ENCODE results near the gene DTNA. TPM values are rescaled to one million over a fixed set of nuclear protein-coding genes. Genes with fewer than 3 reads are reported as not detected.

DTNA gene
- total RNA-seq, 1 donor = 10.1 TPM

- Histone ChIP-seq H3K27me3 (ENCODE audit: insufficient read depth, low read length) (no peaks in the 10 kb centered on the region), H3K4me3 (ENCODE audit: insufficient read depth, low read length) (no peak overlapping the region)
- no peak for DNase-seq (ENCODE audit: insufficient read length, low spot score, missing footprints)
Measured at GRCh38 chr18:34691614-34692013, 18.5 kb upstream of the DTNA start.

DNA sequence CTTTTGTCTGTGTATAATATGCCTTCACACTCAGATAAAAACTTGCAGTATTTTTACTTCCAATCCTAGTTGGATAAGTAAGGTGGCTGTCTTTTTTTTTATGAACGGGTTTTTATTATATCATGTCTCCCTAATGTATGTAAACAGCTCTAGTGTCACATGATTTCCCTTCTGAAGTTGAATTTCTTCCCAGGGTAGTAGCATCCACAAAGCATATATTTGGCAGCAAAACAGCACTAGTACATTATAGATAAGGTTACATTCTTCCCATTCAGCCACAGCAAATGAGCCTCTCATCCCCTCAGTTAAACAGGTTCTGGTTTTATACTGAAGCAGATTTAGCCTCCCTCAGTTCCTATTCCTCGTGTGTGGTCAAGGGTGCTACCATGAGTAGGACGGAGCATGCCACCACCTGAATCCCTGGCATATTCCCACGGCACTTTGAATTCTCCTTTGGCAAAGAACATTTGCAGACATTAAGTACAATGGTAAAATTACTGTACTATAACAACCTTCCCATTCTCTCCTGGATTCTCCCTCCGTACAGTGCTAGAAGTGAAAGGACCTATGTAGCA lies 15.4 kb upstream of the DTNA start:
- no peak overlapping the region for H3K27ac ChIP-seq (ENCODE audit: low read depth, low read length)
- H2AFZ ChIP-seq (ENCODE audit: low read length) = no peak overlapping the region
- H3K4me3 ChIP-seq (ENCODE audit: insufficient read depth, low read length) = no peak overlapping the region
- H3K4me1 ChIP-seq (ENCODE audit: insufficient read depth, low read length) = no peaks in the 10 kb centered on the region
- H3K36me3 ChIP-seq (ENCODE audit: insufficient read depth, low read length) = no peaks in the 10 kb centered on the region
- H4K20me1 ChIP-seq (ENCODE audit: insufficient read depth, low read length) = no peaks in the 10 kb centered on the region
- no peak overlapping the region for H3K4me2 ChIP-seq (ENCODE audit: insufficient read depth, low read length)
- H3K27me3 ChIP-seq (ENCODE audit: insufficient read depth, low read length) = no peaks in the 10 kb centered on the region
- no peaks in the 10 kb centered on the region for H3K79me2 ChIP-seq (ENCODE audit: insufficient read depth, low read length)
- H3K9me3 ChIP-seq (ENCODE audit: low read depth, low read length) = no peaks in the 10 kb centered on the region
- TF ChIP-seq, protein P1, sequence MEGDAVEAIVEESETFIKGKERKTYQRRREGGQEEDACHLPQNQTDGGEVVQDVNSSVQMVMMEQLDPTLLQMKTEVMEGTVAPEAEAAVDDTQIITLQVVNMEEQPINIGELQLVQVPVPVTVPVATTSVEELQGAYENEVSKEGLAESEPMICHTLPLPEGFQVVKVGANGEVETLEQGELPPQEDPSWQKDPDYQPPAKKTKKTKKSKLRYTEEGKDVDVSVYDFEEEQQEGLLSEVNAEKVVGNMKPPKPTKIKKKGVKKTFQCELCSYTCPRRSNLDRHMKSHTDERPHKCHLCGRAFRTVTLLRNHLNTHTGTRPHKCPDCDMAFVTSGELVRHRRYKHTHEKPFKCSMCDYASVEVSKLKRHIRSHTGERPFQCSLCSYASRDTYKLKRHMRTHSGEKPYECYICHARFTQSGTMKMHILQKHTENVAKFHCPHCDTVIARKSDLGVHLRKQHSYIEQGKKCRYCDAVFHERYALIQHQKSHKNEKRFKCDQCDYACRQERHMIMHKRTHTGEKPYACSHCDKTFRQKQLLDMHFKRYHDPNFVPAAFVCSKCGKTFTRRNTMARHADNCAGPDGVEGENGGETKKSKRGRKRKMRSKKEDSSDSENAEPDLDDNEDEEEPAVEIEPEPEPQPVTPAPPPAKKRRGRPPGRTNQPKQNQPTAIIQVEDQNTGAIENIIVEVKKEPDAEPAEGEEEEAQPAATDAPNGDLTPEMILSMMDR (IDR thresholded peaks at IDR 0.05; ENCODE audit: extremely low read depth, low read depth, low read length) = no peak
- no peak for DNase-seq (ENCODE audit: insufficient read length, low spot score, missing footprints)

More at GRCh38 chr18:34691614-34692013, 18.5 kb upstream of the DTNA start:
- Histone ChIP-seq H3K36me3 (ENCODE audit: insufficient read depth, low read length) (no peaks in the 10 kb centered on the region), H3K79me2 (ENCODE audit: insufficient read depth, low read length) (no peaks in the 10 kb centered on the region), H2AFZ (ENCODE audit: low read length) (no peak overlapping the region), H3K4me2 (ENCODE audit: insufficient read depth, low read length) (no peak overlapping the region), H3K27ac (ENCODE audit: low read depth, low read length) (no peak overlapping the region), H3K4me1 (ENCODE audit: insufficient read depth, low read length) (no peaks in the 10 kb centered on the region), H3K9me3 (ENCODE audit: low read depth, low read length) (no peaks in the 10 kb centered on the region), H4K20me1 (ENCODE audit: insufficient read depth, low read length) (no peaks in the 10 kb centered on the region)
- TF ChIP-seq, protein P1 (IDR thresholded peaks at IDR 0.05; ENCODE audit: extremely low read depth, low read depth, low read length) = no peak

DNA sequence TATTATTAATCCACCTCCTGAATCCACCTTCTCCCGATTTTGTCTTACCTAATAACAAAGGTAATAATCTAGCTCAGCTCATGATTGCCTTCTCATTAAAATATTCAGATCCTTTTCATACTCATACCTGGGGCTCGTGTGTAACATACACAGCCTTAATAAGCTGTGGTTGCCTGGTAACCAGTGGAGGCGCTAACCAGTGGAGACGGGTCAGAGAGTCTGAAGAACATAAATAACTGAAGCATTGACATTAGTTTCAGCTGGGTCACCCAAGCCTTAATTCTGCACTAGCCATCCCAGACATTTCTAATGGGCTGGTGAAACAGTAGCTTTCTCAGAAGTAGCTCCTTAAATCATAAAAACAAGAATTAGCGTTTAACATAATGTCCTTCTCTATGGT lies 14.8 kb upstream of the DTNA start:
- TF ChIP-seq, protein P1 (IDR thresholded peaks at IDR 0.05; ENCODE audit: extremely low read depth, low read depth, low read length) = no peak
- DNase-seq (ENCODE audit: insufficient read length, low spot score, missing footprints) = no peak
- no peak overlapping the region for H3K27ac ChIP-seq (ENCODE audit: low read depth, low read length)

DNA sequence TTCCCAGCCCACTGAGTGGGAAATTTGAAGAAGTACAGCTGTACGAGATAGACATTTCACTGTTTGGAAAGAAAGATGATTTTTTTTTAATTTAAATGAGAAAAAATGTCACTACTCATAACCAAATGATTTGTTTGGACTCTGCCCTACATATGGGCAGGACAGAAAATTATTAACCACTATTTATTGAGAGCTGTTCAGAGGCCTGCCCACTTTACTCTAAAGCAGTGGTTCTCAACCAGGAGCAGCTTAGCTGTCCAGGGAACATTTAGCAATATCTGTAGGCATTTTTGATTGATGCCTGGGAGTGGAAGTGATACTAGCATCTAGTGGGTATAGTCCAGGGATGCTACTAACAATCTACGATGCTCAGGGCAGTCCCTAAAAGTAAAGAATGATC lies 13.4 kb upstream of the DTNA start:
- H3K27ac ChIP-seq (ENCODE audit: low read depth, low read length) = no peak overlapping the region
- no peak for DNase-seq (ENCODE audit: insufficient read length, low spot score, missing footprints)
- H4K20me1 ChIP-seq (ENCODE audit: insufficient read depth, low read length) = no peaks in the 10 kb centered on the region
- TF ChIP-seq, protein P1 (IDR thresholded peaks at IDR 0.05; ENCODE audit: extremely low read depth, low read depth, low read length) = no peak
- H3K4me3 ChIP-seq (ENCODE audit: insufficient read depth, low read length) = no peak overlapping the region
- no peaks in the 10 kb centered on the region for H3K79me2 ChIP-seq (ENCODE audit: insufficient read depth, low read length)
- no peaks in the 10 kb centered on the region for H3K36me3 ChIP-seq (ENCODE audit: insufficient read depth, low read length)
- no peak overlapping the region for H2AFZ ChIP-seq (ENCODE audit: low read length)
- no peak overlapping the region for H3K4me2 ChIP-seq (ENCODE audit: insufficient read depth, low read length)
- H3K27me3 ChIP-seq (ENCODE audit: insufficient read depth, low read length) = no peaks in the 10 kb centered on the region
- no peaks in the 10 kb centered on the region for H3K9me3 ChIP-seq (ENCODE audit: low read depth, low read length)
- H3K4me1 ChIP-seq (ENCODE audit: insufficient read depth, low read length) = no peaks in the 10 kb centered on the region

More for the DNA sequence above, 14.8 kb upstream of the DTNA start:
- Histone ChIP-seq H3K36me3 (ENCODE audit: insufficient read depth, low read length) (no peaks in the 10 kb centered on the region), H2AFZ (ENCODE audit: low read length) (no peak overlapping the region), H3K79me2 (ENCODE audit: insufficient read depth, low read length) (no peaks in the 10 kb centered on the region), H4K20me1 (ENCODE audit: insufficient read depth, low read length) (no peaks in the 10 kb centered on the region), H3K4me1 (ENCODE audit: insufficient read depth, low read length) (no peaks in the 10 kb centered on the region), H3K27me3 (ENCODE audit: insufficient read depth, low read length) (no peaks in the 10 kb centered on the region), H3K4me3 (ENCODE audit: insufficient read depth, low read length) (no peak overlapping the region), H3K4me2 (ENCODE audit: insufficient read depth, low read length) (no peak overlapping the region), H3K9me3 (ENCODE audit: low read depth, low read length) (no peaks in the 10 kb centered on the region)
